Ascending aorta (tissue), 2 donors: Measurements from ENCODE around the gene GLYR1. TPM values are rescaled to one million over a fixed set of nuclear protein-coding genes. Genes with fewer than 3 reads are reported as not detected.

ENCODE experiments used
- DNase-seq, 2 donors: peaks; one replicate each; pipeline ENCODE4 v3.0.0-alpha.2; 2019; ENCODE audit warnings: low spot score in 2 of 2
- H3K27ac ChIP-seq, 2 donors: fragments of 200-600 bp; sonication (generic); one replicate each; pipeline ENCODE4 v1.5.1; 2016 to 2017; ENCODE audit warnings: mild to moderate bottlenecking in 1 of 2
- H3K27me3 ChIP-seq: fragments of 200-600 bp; sonication (generic); one replicate; pipeline ENCODE4 v1.5.1; 2017
- H3K36me3 ChIP-seq, 2 donors: fragments of 200-600 bp; sonication (generic); one replicate each; pipeline ENCODE4 v1.5.1; 2016
- H3K4me1 ChIP-seq, 2 donors: fragments of 200-600 bp; sonication (generic); one replicate each; pipeline ENCODE4 v1.5.1; 2016 to 2017; ENCODE audit warnings: mild to moderate bottlenecking in 1 of 2
- H3K4me3 ChIP-seq, 2 donors: fragments of 200-600 bp; sonication (generic); one replicate each; pipeline ENCODE4 v1.5.1; 2016 to 2017; ENCODE audit warnings: mild to moderate bottlenecking in 1 of 2
- H3K9me3 ChIP-seq, 2 donors: fragments of 200-600 bp; sonication (generic); one replicate each; pipeline ENCODE4 v1.5.1; 2016
- CTCF ChIP-seq, 3 experiments: fragments of 200-600 bp in 2 of 3; fragments of 450-650 bp in 1 of 3; sonication (generic) in 2 of 3; IDR thresholded peaks; one replicate each; pipeline ENCODE4 v1.5.1; 2016 to 2019; ENCODE audit warnings: antibody characterized with exemption in 3 of 3, mild to moderate bottlenecking in 1 of 3, moderate library complexity in 1 of 3
- intact Hi-C: fragments of 100-400 bp; cut with DNase I; formaldehyde crosslinking; loops from one replicate; pipeline ENCODE4 v1.15.1; 2023
- total RNA-seq: library from RNA; depleted of rRNA; stranded (reverse); fragments of >200 nt; gene quantifications from one replicate; pipeline ENCODE4 v1.1.0, GENCODE V29; 2016

Gene GLYR1
- total RNA-seq, 1 donor from 2014 or later = 39.2 TPM

DNA sequence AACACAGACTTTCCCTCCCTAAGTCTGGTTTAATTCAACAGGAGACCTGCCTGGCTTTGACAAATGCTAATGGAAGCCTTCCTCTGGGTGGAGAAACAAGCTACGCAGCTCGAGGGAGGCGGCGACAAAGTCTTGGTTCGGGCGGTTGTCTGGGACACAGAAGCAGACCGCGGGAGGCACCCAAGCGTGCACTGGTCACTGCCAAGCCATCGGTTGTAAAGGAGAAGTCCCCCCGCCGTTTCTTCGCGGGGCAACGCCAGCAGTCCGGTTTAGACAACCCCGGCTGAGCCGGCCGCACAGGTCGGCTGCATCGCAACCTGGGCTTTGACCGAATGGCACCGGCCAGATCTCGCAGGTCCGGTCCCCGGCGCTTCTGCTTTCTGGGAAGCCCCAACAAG lies 586 bp downstream of the GLYR1 start:
- no peak for TF ChIP-seq CTCF (IDR thresholded peaks at IDR 0.05)
- peaks cover 12 to 23% of the 10 kb centered on the region in 2 donors for H3K4me1 ChIP-seq
- peak overlapping the region; percentile 92 to 97 for H3K27ac ChIP-seq
- peaks cover 26 to 36% of the 10 kb centered on the region in 2 donors for H3K36me3 ChIP-seq
- peak overlapping the region; percentile 74 to 98 for H3K4me3 ChIP-seq
- no peaks in the 10 kb centered on the region for H3K9me3 ChIP-seq
- intact Hi-C loops = loop anchor here (2.0 to 5.0 kb wide), 3 partner anchors 44 to 251 kb away; partner anchors contain the start of genes EEF2KMT and ROGDI
- no peaks in the 10 kb centered on the region for H3K27me3 ChIP-seq
- DNase-seq = peak in 1 of 2 donors; percentile 71

- Histone ChIP-seq H3K4me3 (no peak overlapping the region), H3K36me3 (peaks cover 54 to 84% of the 10 kb centered on the region in 2 donors), H3K9me3 (no peaks in the 10 kb centered on the region), H3K4me1 (peaks cover 4 to 7% of the 10 kb centered on the region in 2 donors), H3K27me3 (no peaks in the 10 kb centered on the region), H3K27ac (no peak overlapping the region)
- DNase-seq = no peak
- intact Hi-C loops = no loop called here
- TF ChIP-seq CTCF (IDR thresholded peaks at IDR 0.05) = no peak
Measured at GRCh38 chr16:4840984-4841383, 6.1 kb downstream of the GLYR1 start.

GRCh38 chr16:4839942-4840341 lies 7.1 kb downstream of the GLYR1 start:
- no peaks in the 10 kb centered on the region for H3K9me3 ChIP-seq
- H3K27ac ChIP-seq = no peak overlapping the region
- no peaks in the 10 kb centered on the region for H3K4me1 ChIP-seq
- no peak overlapping the region for H3K4me3 ChIP-seq
- no peak for TF ChIP-seq CTCF (IDR thresholded peaks at IDR 0.05)
- no peaks in the 10 kb centered on the region for H3K27me3 ChIP-seq
- DNase-seq = no peak
- H3K36me3 ChIP-seq = peaks cover 53 to 93% of the 10 kb centered on the region in 2 donors
- intact Hi-C loops = no loop called here

GRCh38 chr16:4837733-4838501 lies 9.2 kb downstream of the GLYR1 start:
- intact Hi-C loops = no loop called here
- Histone ChIP-seq H3K36me3 (peaks cover 47 to 78% of the 10 kb centered on the region in 2 donors), H3K4me1 (no peaks in the 10 kb centered on the region), H3K27ac (no peak overlapping the region), H3K4me3 (no peak overlapping the region), H3K9me3 (no peaks in the 10 kb centered on the region), H3K27me3 (no peaks in the 10 kb centered on the region)
- no peak for DNase-seq
- no peak for TF ChIP-seq CTCF (IDR thresholded peaks at IDR 0.05)

DNA sequence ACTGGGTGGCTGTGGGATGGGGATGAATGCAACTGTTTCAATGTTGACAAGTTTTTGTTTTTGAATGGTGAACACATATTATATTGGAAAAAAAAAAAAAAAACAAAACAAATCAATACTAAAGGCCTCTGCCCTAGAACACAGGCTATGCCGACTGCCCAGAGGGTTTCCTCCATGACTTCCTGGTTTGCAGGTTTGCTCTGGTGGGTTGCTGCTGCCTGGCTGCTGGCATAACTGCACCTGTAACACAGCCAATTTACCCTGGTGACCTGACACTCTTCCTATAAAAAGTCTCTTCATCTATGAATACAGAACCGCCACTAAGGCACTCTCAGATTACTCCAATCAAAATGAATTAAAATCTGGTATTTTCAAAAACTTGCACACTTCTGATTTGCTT lies 10.4 kb downstream of the GLYR1 start:
- H3K36me3 ChIP-seq = peaks cover 48 to 78% of the 10 kb centered on the region in 2 donors
- no peak overlapping the region for H3K27ac ChIP-seq
- no peak overlapping the region for H3K4me3 ChIP-seq
- H3K9me3 ChIP-seq = no peaks in the 10 kb centered on the region
- DNase-seq = no peak
- intact Hi-C loops = no loop called here
- no peak for TF ChIP-seq CTCF (IDR thresholded peaks at IDR 0.05)
- no peaks in the 10 kb centered on the region for H3K27me3 ChIP-seq
- H3K4me1 ChIP-seq = no peaks in the 10 kb centered on the region
